ENCODE results near the gene ARL6IP1.
"Not testable (repeated sequence)": the region's sequence is repeated elsewhere in the genome, so short reads cannot be mapped to it uniquely, and the experiment has no call there.

ARL6IP1 gene

GRCh38 chr16:18759598-18760520 is 41.5 kb downstream of the ARL6IP1 start:
- not testable (repeated sequence) for H3K27ac ChIP-seq (ENCODE audit: low read depth, low read length); H3K14ac ChIP-seq (ENCODE audit: low read length); H3K9ac ChIP-seq (ENCODE audit: low read length); H3K4me1 ChIP-seq (ENCODE audit: control insufficient read depth in 1 of 2, insufficient read depth in 2 of 2, low read length in 2 of 2); H3K4me3 ChIP-seq (ENCODE audit: low read depth, low read length); H4K12ac ChIP-seq (ENCODE audit: low read depth, low read length); H3K23ac ChIP-seq (ENCODE audit: low read length); H4K91ac ChIP-seq (ENCODE audit: low read depth, low read length); H3K36me3 ChIP-seq (ENCODE audit: control insufficient read depth in 1 of 2, insufficient read depth in 2 of 2, low read length in 2 of 2); H3K27me3 ChIP-seq (ENCODE audit: insufficient read depth, low read length); H2AK5ac ChIP-seq (ENCODE audit: low read length); H3K9me3 ChIP-seq (ENCODE audit: insufficient read depth, low read depth, low read length); H4K8ac ChIP-seq (ENCODE audit: low read depth, low read length); H3K79me1 ChIP-seq (ENCODE audit: low read length); H2BK12ac ChIP-seq (ENCODE audit: low read length); DNase-seq; H3K79me2 ChIP-seq (ENCODE audit: control insufficient read depth, insufficient read depth, low read length, poor library complexity); H2BK120ac ChIP-seq (ENCODE audit: insufficient read depth, low read length, poor library complexity); H3K4ac ChIP-seq (ENCODE audit: low read depth, low read length); H2AFZ ChIP-seq (ENCODE audit: insufficient read depth, low read length, poor library complexity); H3K4me2 ChIP-seq (ENCODE audit: low read length); H2BK5ac ChIP-seq (ENCODE audit: low read depth, low read length, poor library complexity); H3K18ac ChIP-seq (ENCODE audit: low read length)
- no CpG with 5 or more reads among the region's 21 CpGs for WGBS (ENCODE audit: extremely low coverage, insufficient coverage, insufficient read length)

- not testable (repeated sequence) for H2BK5ac ChIP-seq (ENCODE audit: low read depth, low read length, poor library complexity); H3K4me2 ChIP-seq (ENCODE audit: low read length); H3K23ac ChIP-seq (ENCODE audit: low read length); H2BK12ac ChIP-seq (ENCODE audit: low read length); DNase-seq; H2AK5ac ChIP-seq (ENCODE audit: low read length); H3K9me3 ChIP-seq (ENCODE audit: insufficient read depth, low read depth, low read length); H4K8ac ChIP-seq (ENCODE audit: low read depth, low read length); H3K36me3 ChIP-seq (ENCODE audit: control insufficient read depth in 1 of 2, insufficient read depth in 2 of 2, low read length in 2 of 2); H3K27me3 ChIP-seq (ENCODE audit: insufficient read depth, low read length); H3K27ac ChIP-seq (ENCODE audit: low read depth, low read length); H3K9ac ChIP-seq (ENCODE audit: low read length); H2AFZ ChIP-seq (ENCODE audit: insufficient read depth, low read length, poor library complexity); H2BK120ac ChIP-seq (ENCODE audit: insufficient read depth, low read length, poor library complexity); H4K12ac ChIP-seq (ENCODE audit: low read depth, low read length); H3K4me3 ChIP-seq (ENCODE audit: low read depth, low read length); H4K91ac ChIP-seq (ENCODE audit: low read depth, low read length); H3K4me1 ChIP-seq (ENCODE audit: control insufficient read depth in 1 of 2, insufficient read depth in 2 of 2, low read length in 2 of 2); H3K18ac ChIP-seq (ENCODE audit: low read length); H3K14ac ChIP-seq (ENCODE audit: low read length); H3K79me1 ChIP-seq (ENCODE audit: low read length); H3K79me2 ChIP-seq (ENCODE audit: control insufficient read depth, insufficient read depth, low read length, poor library complexity); H3K4ac ChIP-seq (ENCODE audit: low read depth, low read length)
- no CpG with 5 or more reads among the region's 10 CpGs for WGBS (ENCODE audit: extremely low coverage, insufficient coverage, insufficient read length)
Observed at GRCh38 chr16:18757960-18758660, 43.2 kb downstream of the ARL6IP1 start.

- H4K8ac ChIP-seq (ENCODE audit: low read depth, low read length); H3K36me3 ChIP-seq (ENCODE audit: control insufficient read depth in 1 of 2, insufficient read depth in 2 of 2, low read length in 2 of 2); H3K4me3 ChIP-seq (ENCODE audit: low read depth, low read length); H3K27ac ChIP-seq (ENCODE audit: low read depth, low read length); H3K4ac ChIP-seq (ENCODE audit: low read depth, low read length); H2BK12ac ChIP-seq (ENCODE audit: low read length); H3K9ac ChIP-seq (ENCODE audit: low read length); H3K27me3 ChIP-seq (ENCODE audit: insufficient read depth, low read length); H3K14ac ChIP-seq (ENCODE audit: low read length); H3K4me2 ChIP-seq (ENCODE audit: low read length); H2BK5ac ChIP-seq (ENCODE audit: low read depth, low read length, poor library complexity); DNase-seq; H4K12ac ChIP-seq (ENCODE audit: low read depth, low read length); H3K79me2 ChIP-seq (ENCODE audit: control insufficient read depth, insufficient read depth, low read length, poor library complexity); H3K23ac ChIP-seq (ENCODE audit: low read length); H3K9me3 ChIP-seq (ENCODE audit: insufficient read depth, low read depth, low read length); H2BK120ac ChIP-seq (ENCODE audit: insufficient read depth, low read length, poor library complexity); H3K79me1 ChIP-seq (ENCODE audit: low read length); H4K91ac ChIP-seq (ENCODE audit: low read depth, low read length); H3K18ac ChIP-seq (ENCODE audit: low read length); H2AK5ac ChIP-seq (ENCODE audit: low read length); H2AFZ ChIP-seq (ENCODE audit: insufficient read depth, low read length, poor library complexity); H3K4me1 ChIP-seq (ENCODE audit: control insufficient read depth in 1 of 2, insufficient read depth in 2 of 2, low read length in 2 of 2): not testable (repeated sequence)
- WGBS (ENCODE audit: extremely low coverage, insufficient coverage, insufficient read length), result no CpG with 5 or more reads among the region's 9 CpGs
Observed at GRCh38 chr16:18756639-18757038, 44.7 kb downstream of the ARL6IP1 start.

- WGBS (ENCODE audit: extremely low coverage, insufficient coverage, insufficient read length), result no CpG with 5 or more reads among the region's 8 CpGs
- H3K79me1 ChIP-seq (ENCODE audit: low read length), result not testable (repeated sequence)
Observed at GRCh38 chr16:18742870-18743269, 58.5 kb downstream of the ARL6IP1 start.

More at GRCh38 chr16:18742870-18743269, 58.5 kb downstream of the ARL6IP1 start:
- H3K4me3 ChIP-seq (ENCODE audit: low read depth, low read length); H3K4me1 ChIP-seq (ENCODE audit: control insufficient read depth in 1 of 2, insufficient read depth in 2 of 2, low read length in 2 of 2); H2BK12ac ChIP-seq (ENCODE audit: low read length); H2AK5ac ChIP-seq (ENCODE audit: low read length); H3K23ac ChIP-seq (ENCODE audit: low read length); H3K79me2 ChIP-seq (ENCODE audit: control insufficient read depth, insufficient read depth, low read length, poor library complexity); H3K14ac ChIP-seq (ENCODE audit: low read length); H3K4ac ChIP-seq (ENCODE audit: low read depth, low read length); H4K91ac ChIP-seq (ENCODE audit: low read depth, low read length); H3K27ac ChIP-seq (ENCODE audit: low read depth, low read length); H2BK5ac ChIP-seq (ENCODE audit: low read depth, low read length, poor library complexity); H3K9ac ChIP-seq (ENCODE audit: low read length); H3K4me2 ChIP-seq (ENCODE audit: low read length); H3K18ac ChIP-seq (ENCODE audit: low read length); H3K27me3 ChIP-seq (ENCODE audit: insufficient read depth, low read length); DNase-seq; H2AFZ ChIP-seq (ENCODE audit: insufficient read depth, low read length, poor library complexity); H2BK120ac ChIP-seq (ENCODE audit: insufficient read depth, low read length, poor library complexity); H4K8ac ChIP-seq (ENCODE audit: low read depth, low read length); H3K9me3 ChIP-seq (ENCODE audit: insufficient read depth, low read depth, low read length); H4K12ac ChIP-seq (ENCODE audit: low read depth, low read length); H3K36me3 ChIP-seq (ENCODE audit: control insufficient read depth in 1 of 2, insufficient read depth in 2 of 2, low read length in 2 of 2): not testable (repeated sequence)

Measured in trophoblast cell (in vitro differentiated cells and primary cell).